NCI-H526 treated with DMSO at 0.1 percent for 48 hours (cell line): ENCODE results near the gene GRIFIN.

Experiments
- DNase-seq: peaks from one replicate; lab custom pipeline; 2025; lab: John Stamatoyannopoulos, UW

The GRIFIN gene, protein sequence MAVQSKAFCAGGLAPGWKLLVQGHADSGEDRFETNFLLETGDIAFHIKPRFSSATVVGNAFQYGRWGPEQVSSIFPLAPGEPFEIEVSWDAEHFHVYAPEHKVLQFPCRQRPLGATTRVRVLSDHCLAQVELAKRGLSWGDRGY

DNA sequence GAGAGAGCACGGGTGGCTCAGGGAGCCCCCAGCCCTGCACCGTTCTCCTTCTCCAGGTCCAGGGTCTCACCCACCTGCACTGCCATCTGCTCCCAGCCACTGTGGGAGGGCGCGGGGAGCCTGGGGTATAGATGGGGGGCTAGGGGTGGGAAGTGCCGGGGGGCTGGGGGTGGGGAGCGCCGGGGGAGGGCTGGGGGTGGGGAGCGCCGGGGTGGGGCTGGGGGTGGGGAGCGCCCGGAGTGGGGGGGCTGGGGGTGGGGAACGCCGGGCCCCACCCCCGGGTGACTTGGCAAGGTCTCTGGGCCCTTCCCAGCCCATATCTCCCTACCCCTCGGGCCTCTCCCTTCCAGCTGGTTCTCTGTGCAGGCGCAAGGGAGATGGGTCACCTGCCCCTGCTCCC, at the start of gene GRIFIN:
Gene GRIFIN, minus strand, starts transcription at position 101 of the 400 bp plus-strand sequence. Its CDS starts 15 bp downstream, at position 86.
- no peak for DNase-seq

GRCh38 chr7:2524808-2525657, 48.8 kb upstream of the GRIFIN start:
- DNase-seq = no peak

- DNase-seq = peak; percentile 82
Observed at GRCh38 chr7:2523941-2524807, 48.0 kb upstream of the GRIFIN start.

DNA sequence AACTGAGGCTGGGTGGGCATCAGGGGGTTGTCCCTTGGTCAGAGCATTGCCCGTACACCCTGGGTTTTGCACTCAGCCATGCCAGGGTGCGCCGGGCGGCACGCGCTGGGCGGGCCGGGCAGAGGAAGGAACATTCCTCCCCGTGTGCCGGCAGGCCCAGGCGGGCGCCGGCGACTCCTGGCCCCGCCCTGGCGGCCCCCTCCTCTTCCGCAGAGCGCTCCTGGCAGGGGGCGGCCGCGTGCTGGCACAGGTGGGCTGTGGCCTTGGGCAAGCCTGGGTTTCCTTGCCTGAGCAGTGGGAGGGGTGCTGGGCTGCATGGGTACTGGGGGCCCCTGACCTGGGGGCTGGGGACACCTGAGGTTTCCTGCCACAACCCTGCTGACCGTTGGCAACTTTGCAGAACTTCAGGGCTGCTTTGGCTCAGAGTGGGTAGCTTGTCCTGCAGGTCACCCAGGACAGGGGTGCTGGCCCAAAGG, 47.3 kb upstream of the GRIFIN start:
- DNase-seq = peak; percentile 65

GRCh38 chr7:2522780-2523433, 46.7 kb upstream of the GRIFIN start:
- no peak for DNase-seq

DNA sequence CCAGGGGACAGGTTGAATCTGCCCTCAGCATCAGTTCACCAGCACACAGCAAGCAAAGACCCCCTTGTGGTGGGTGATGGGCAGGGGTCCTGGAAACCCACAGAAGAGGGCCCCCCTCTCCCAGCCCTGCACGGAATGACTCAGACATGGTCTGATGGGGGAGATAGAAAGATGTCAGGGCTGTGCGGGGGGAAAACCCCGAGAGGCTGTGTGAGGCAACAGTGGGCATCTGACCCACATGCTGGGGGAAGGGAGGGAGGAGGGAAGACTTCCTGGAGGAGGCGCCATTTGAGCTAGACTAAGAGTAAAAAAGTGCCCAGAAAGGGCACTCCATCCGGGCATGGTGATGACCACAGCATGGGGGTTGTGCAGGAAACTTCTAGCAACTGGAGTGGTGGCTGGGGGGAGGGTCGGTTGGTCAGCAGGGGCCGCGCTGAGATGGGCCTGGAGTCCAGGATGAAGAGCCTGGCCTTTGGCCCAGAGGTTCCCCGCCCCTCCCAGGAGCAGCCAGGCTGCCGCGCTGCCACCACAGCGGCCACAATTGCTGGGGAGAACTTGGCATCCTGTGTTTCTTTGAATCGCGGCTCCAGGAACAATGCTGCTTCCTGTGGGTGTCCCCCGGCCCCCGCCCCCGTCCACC, 45.9 kb upstream of the GRIFIN start:
- DNase-seq = no peak

- no peak for DNase-seq
Observed at GRCh38 chr7:2521341-2521745, 45.1 kb upstream of the GRIFIN start.

DNA sequence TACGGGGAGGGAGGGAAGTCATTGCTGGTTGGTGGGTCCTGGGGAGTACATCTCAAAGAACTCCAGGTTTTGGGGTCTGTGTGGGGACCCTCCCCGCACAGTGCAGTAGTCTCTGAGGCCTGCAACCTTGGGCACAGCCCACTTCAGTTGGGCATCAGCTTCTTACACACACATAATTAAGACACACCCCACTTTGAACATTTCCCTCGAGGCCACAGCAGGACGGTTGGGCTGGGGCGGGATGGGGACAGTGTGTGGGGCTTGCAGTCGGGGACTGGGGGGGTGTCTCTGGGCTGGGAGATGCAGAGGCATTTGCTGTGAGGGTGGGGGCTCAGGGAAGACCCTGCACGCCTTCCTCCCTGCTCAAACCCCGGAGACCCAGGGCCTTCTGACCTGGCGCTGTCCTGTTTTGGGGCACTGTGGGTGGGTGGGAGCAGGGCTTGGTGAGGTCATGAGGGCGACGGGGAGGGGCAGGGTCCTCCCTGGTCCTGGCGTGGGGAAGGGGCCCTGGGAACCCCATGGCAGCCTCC, 44.6 kb upstream of the GRIFIN start:
- DNase-seq = no peak

GRCh38 chr7:2520131-2520760, 44.0 kb upstream of the GRIFIN start:
- no peak for DNase-seq

GRCh38 chr7:2519119-2519930, 43.1 kb upstream of the GRIFIN start, which contains the start of gene LFNG:
TSS of gene LFNG (plus strand) at chr7:2519774. CDS start at chr7:2519862, 88 bp downstream.
- DNase-seq = peak; percentile 75

GRCh38 chr7:2518737-2519118, 42.5 kb upstream of the GRIFIN start:
- DNase-seq = no peak

GRCh38 chr7:2517678-2518507, 41.7 kb upstream of the GRIFIN start:
- DNase-seq = no peak

DNA sequence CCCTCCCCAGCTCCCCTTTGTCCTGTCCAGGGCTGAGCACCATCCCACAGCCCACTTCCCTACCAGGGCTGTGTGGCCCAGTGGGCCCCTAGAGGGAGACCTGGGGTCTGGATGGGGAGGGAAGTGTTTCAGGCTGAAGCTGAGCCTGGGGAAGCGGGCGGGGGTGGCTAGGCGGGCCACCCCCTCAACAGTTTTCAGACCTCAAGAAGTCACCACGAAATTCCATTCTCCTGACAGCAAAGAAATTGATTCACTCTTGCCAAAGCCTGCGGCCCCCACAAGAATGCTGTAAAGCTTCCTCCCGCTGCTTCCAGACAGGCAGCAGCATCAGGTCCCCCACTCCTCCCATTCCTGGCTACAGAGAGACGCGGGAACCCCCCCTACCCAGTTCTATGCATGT, 40.8 kb upstream of the GRIFIN start:
- DNase-seq = no peak

GRCh38 chr7:2516194-2516555, 40.0 kb upstream of the GRIFIN start:
- no peak for DNase-seq

- DNase-seq = no peak
Observed at GRCh38 chr7:2515424-2516193, 39.4 kb upstream of the GRIFIN start.

GRCh38 chr7:2514473-2515423, 38.5 kb upstream of the GRIFIN start:
- DNase-seq = no peak

DNA sequence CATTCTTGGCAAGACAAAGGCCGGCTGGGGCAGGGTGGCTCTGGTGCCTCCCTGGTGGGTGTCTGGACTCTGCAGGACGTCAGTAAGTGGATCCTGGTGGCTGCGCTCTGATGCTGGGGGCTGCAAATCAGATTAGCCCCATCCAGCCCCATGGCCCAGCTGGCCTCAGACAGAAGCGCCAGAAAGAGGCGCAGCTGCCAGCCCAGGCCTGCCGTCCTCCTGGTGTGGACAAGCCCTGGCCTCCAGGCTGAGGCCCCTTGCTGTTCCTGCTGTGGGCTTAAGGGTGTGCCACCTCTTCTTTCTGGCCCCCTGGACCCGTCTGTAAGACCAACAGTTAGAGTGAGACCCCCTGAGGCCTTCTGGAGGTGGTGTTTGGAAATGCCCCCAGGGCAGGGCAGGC, 37.5 kb upstream of the GRIFIN start:
- no peak for DNase-seq
